ENCODE data around the gene KRIT1.

Gene KRIT1

DNA sequence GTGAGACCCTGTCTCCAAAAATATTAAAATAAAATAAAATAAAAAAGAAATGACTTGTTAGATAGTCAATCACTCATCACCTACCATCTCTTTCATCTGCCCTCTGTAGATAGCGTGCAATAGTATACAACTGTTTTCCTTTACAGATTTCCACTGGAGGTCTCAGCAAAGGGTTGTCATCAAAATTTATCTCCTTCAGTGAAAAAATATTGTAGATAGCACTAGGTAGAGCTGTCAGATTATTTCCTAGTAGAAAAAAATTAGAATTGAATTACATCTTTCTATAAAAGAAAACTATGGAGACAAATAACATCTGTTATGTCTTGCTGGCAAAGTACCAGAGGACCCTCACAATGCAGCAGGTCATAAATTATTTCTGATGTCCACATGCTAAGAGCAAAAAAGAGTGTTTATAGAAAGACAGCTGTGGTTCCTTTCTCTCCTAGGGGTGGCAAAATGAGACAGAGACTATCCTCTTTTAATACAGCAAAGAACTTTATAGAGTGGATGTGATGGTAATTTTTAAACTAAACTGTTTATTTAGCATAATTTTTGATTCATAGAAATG is 95.2 kb downstream of the KRIT1 start:
- no peak for DNase-seq (ENCODE audit: low read depth in 3 of 3)

DNA sequence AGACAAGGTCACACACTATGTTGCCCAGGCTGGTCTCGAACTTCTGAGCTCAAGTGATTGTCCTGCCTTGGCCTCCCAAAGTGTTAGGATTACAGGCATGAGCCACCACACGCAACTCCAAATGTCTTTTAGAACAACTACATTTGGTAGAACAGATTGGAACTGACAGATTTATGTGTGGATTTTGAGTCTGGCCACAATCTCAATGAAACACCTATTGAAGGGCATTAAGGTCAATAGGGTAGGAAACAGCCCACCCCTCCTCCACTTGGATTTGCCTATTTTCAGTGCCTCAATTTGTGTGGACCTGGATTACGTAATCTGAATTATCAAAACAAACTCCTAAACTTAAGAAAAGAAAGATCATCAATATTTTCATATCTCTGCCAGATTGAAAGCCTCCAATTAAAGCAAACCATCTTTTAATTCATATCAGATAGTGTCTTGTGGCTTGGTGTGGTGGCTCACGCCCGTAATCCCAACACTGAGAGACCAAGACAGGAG is 95.9 kb downstream of the KRIT1 start:
- DNase-seq (ENCODE audit: low read depth in 3 of 3): no peak

All from stimulated activated CD4-positive, alpha-beta T cell treated with anti-CD3 and anti-CD28 coated beads, TNF-alpha, amount 100 ng/mL, for 24 hours (primary cell).